Suppressor macrophage treated with lipopolysaccharide for 4 hours (primary cell): ENCODE measurements around the gene ATXN7L1.
"Not testable (repeated sequence)": the region's sequence is repeated elsewhere in the genome, so short reads cannot be mapped to it uniquely, and the experiment has no call there.

Source experiments
- DNase-seq: peaks from one replicate; pipeline ENCODE4 v3.0.0-alpha.2; 2020

The ATXN7L1 gene

GRCh38 chr7:105731042-105731441 lies 145.4 kb downstream of the ATXN7L1 start:
- no peak for DNase-seq

- no peak for DNase-seq
Observed at GRCh38 chr7:105728028-105728427, 148.4 kb downstream of the ATXN7L1 start.

DNA sequence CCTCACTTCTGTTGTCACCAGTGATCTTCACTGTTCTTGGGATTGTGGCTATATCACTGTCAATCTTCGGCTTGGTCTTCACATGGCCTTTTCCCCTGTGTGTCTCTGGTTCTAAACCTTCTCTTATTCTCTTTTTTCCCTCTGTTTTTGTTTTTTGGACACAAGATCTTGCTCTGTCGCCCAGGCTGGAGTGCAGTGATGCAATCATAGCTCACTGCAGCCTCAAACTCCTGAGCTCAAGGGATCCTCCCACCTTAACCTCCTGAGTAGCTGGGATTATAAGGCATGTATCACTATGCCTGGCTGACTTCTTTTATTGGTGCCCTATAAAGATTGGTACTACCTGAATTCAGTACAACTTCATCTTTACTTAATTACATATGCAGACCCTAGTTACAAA lies 151.7 kb downstream of the ATXN7L1 start:
- DNase-seq, result no peak

- no peak for DNase-seq
Observed at GRCh38 chr7:105723572-105723971, 152.8 kb downstream of the ATXN7L1 start.

- no peak for DNase-seq
Observed at GRCh38 chr7:105721571-105722104, 154.8 kb downstream of the ATXN7L1 start.

- DNase-seq, result no peak
Observed at GRCh38 chr7:105719919-105720318, 156.5 kb downstream of the ATXN7L1 start.

- no peak for DNase-seq
Observed at GRCh38 chr7:105719395-105719794, 157.0 kb downstream of the ATXN7L1 start.

GRCh38 chr7:105718511-105718925 lies 157.9 kb downstream of the ATXN7L1 start:
- DNase-seq, result peak; percentile 47

DNA sequence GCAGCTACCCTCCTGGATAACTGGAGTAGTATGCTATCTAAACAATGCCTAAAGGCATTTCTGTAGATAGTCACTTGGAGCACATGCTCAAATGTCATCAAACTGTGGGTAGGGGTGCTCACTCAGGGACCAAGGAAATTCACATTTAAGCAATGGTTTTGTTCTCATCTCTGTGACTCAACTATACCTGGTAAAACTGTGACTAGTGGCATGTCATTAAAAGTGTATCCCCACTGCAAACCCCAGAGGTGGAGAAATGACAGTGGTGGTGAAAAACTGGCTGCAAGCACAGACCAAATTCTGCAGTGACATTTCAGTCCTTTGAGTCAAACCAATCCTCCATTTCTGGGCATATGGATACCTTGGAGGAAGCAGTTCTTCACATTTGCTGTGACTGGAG lies 160.9 kb downstream of the ATXN7L1 start:
- DNase-seq, result no peak

- no peak for DNase-seq
Observed at GRCh38 chr7:105713488-105714465, 162.6 kb downstream of the ATXN7L1 start.

- DNase-seq, result peak; percentile 43
Observed at GRCh38 chr7:105712877-105713276, 163.5 kb downstream of the ATXN7L1 start.

DNA sequence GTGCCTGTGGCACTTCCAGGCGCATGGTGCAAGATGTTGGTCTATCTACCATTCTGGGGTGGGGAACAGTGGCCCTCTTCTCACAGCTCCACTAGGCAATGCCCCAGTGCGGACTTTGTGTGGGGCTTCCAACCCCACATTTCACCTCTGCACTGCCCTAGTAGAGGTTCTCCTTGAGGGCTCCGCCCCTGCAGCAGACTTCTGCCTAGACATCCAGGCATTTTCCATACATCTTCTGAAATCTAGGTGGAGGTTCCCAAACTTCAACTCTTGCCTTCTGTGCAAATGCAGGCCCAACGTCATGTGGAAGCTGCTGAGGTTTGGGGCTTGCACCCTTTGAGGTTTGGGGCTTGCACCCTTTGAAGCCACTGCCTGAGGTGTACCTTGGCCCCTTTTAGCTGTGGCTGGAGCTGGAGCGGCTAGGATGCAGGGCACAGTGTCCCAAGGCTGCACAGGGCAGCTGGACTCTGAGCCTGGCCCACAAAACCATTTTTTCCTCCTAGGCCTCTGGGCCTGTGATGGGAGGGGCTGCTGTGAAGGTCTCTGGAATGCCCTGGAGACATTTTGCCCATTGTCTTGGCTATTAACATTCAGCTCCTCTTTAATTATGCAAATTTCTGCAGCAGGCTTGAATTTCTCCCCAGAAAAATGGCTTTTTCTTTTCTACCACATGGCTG lies 164.5 kb downstream of the ATXN7L1 start:
- DNase-seq, result no peak

- not testable (repeated sequence) for DNase-seq
Observed at GRCh38 chr7:105710720-105711119, 165.7 kb downstream of the ATXN7L1 start.

DNA sequence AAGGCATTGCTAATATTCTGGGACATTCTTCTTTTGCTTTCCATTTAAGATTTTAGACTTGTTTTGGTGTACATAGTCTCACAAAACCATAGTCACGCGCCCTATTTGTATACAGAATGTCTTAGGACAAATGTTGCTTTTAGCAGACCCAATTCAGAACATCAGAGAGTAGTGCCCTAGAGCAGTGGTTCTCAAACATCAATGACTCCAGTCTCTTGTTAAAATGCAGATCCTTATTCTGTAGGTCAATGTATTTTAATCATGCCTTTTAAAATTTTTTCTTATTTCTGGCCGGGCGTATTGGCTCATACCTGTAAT lies 167.7 kb downstream of the ATXN7L1 start:
- no peak for DNase-seq

- no peak for DNase-seq
Observed at GRCh38 chr7:105707967-105708762, 168.2 kb downstream of the ATXN7L1 start.

GRCh38 chr7:105707381-105707780 lies 169.0 kb downstream of the ATXN7L1 start:
- DNase-seq, result no peak

GRCh38 chr7:105705427-105705826 lies 171.0 kb downstream of the ATXN7L1 start:
- DNase-seq, result no peak

GRCh38 chr7:105703207-105703930 lies 173.0 kb downstream of the ATXN7L1 start:
- no peak for DNase-seq

DNA sequence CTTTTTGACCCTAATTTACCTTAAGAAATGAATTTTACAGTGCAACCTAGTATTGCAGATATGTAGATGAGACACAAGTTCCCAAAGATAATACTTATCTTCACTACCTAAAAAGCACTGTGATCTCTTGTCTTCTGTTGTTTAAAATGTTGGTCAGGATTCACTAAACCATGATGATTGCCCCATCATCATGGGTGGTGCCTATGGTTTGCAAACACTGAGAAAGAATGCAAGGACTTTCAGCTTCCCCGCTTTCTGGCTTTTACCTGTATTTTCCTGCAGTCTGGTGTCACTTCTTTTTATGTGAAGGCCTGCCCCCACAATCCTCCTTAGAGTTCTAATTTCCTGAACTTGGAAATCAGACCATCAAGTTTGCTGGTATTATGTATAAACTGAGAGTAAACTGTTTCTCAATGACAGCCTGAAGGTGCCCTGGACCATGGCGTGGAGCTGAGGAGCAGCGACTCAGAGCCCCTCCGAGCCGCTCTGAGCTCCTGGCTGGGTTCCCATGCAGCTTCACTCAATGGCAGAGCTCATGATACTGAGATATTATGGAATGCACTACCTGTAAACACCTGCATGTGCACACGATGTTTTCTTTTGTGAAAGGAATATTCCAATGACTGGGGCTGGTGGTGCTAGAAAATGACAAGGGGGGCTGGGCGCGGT lies 176.7 kb downstream of the ATXN7L1 start:
- no peak for DNase-seq

GRCh38 chr7:105698531-105698930 lies 177.9 kb downstream of the ATXN7L1 start:
- DNase-seq, result no peak

GRCh38 chr7:105697753-105698152 lies 178.6 kb downstream of the ATXN7L1 start:
- no peak for DNase-seq

DNA sequence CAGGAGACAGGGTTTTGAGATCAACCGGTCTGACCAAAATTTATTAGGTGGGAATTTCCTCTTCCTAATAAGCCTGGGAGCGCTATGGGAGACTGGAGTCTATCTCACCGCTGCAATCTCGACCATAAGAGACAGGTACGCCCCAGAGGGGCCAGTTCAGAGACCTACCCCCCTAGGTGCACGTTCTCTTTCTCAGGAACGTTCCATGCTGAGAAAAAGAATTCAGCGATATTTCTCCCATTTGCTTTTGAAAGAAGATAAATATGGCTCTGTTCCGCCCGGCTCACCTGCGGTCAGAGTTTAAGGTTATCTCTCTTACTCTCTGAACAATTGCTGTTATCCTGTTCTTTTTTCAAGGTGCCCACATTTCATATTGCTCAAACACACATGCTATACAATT lies 179.2 kb downstream of the ATXN7L1 start:
- DNase-seq, result not testable (repeated sequence)
